GM18505 (cell line): ENCODE results near the gene FRRS1.

Source experiments
- ATAC-seq: cut with Tn5 transposase; IDR thresholded peaks from one replicate; pipeline ENCODE4 v1.9.1; 2021; ENCODE audit not compliant: unreplicated experiment
- POLR2A ChIP-seq: IDR thresholded peaks from 4 replicates; pipeline ENCODE4 v1.6.1; 2011; ENCODE audit warnings: borderline replicate concordance; ENCODE audit not compliant: insufficient read depth, insufficient read length; ENCODE audit errors: extremely low read depth

FRRS1 gene

GRCh38 chr1:99673315-99673714, 93.1 kb downstream of the FRRS1 start:
- no peak for TF ChIP-seq POLR2A
- ATAC-seq: no peak

DNA sequence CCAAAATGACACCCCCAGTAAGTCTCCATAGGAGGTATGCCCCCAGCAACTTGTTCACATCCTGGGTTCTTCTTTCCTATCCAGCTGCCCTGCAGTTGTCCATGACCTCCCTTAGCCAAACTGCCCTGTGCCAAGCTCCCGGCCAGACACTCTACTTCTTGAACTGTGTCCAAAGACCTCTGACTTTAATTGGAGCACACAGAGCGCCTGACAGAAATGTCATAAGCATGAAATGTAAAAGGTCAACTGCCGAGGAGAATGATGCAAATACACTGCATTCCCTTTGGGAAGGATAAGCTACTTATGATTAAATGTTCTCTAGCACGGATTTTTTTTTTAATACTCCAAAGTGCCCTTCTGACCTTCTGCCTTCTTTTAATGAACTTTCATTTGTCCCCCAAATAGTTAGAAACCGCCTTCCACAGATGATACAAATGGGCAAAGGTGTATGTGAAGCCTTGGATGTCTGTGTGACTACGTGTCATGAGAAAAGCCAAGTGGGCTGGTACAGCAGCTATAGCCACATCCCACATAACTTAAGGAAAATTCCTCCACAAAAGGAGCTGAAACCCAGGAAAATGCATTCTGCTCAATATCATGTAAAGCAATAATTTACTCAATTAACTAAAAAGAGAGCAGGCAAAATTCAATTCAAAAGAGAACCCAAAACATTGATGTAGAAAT, 93.8 kb downstream of the FRRS1 start:
- no peak for TF ChIP-seq POLR2A
- no peak for ATAC-seq

DNA sequence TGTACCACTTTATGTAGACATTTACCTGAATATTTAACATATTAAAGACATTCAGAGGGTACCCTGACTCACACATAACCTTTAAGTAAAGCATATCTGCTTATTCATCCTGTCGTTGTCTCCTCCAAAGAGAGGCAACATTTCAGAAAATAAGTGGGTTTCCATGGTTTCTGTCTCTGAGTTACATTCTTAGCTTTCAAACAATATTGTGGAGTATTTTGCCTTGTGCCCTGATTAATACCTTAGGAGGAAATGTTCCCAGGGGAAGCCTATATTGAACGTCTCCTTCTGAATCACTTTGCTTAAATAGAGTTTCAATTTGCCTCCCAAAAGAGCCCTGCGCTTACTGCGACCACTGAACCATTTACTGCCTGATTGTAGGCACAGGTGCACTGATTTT, 94.4 kb downstream of the FRRS1 start:
- no peak for ATAC-seq
- TF ChIP-seq POLR2A: no peak

GRCh38 chr1:99670583-99670982, 95.9 kb downstream of the FRRS1 start:
- no peak for TF ChIP-seq POLR2A
- no peak for ATAC-seq

- no peak for TF ChIP-seq POLR2A
- no peak for ATAC-seq
Measured at GRCh38 chr1:99669821-99670220, 96.6 kb downstream of the FRRS1 start.

DNA sequence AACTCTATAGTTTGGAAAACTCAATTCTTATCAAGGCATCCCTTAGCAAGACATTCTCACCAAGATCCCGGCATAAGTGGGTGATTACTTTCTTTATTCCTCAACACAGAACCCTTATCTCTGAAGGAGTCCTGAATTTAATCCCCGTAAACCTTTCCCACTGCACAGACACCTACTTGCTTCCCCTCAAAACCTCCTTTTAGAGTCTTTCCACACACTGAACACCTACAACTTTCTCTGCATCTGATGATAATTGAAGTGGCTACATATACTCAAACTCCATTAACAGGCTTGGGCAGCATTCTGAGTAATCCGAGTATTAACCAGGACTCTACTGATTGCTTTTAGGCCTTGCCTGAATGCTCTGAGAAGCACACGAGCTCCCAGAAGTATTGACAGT, 97.1 kb downstream of the FRRS1 start:
- ATAC-seq: no peak

GRCh38 chr1:99665212-99665611, 101.2 kb downstream of the FRRS1 start:
- TF ChIP-seq POLR2A: no peak
- no peak for ATAC-seq

More for the DNA sequence above, 97.1 kb downstream of the FRRS1 start:
- TF ChIP-seq POLR2A: no peak

- no peak for TF ChIP-seq POLR2A
- ATAC-seq: no peak
Measured at GRCh38 chr1:99663501-99663900, 102.9 kb downstream of the FRRS1 start.

- TF ChIP-seq POLR2A: no peak
- no peak for ATAC-seq
Measured at GRCh38 chr1:99662539-99663080, 103.8 kb downstream of the FRRS1 start.

DNA sequence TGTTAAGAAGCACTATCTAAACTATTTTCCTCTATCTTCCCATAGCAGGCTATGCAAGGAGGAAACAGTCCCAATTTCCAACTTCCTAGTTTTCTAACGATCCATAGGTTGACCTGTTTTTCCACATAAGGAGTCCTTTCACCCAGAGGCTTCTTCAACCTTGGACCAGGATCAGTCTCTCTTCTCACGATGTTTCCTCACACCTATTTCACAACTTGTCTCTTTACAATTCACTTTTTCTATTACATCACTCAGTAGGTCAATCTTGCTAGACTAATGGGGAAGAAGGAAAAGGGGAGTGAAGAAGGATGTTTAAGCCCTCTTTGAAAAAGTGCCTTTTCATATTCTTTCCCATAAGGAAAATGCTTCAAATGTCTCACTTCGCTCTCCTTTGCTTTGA, 104.7 kb downstream of the FRRS1 start:
- no peak for TF ChIP-seq POLR2A
- no peak for ATAC-seq

- ATAC-seq: no peak
- no peak for TF ChIP-seq POLR2A
Measured at GRCh38 chr1:99660496-99660895, 105.9 kb downstream of the FRRS1 start.

GRCh38 chr1:99659755-99660210, 106.7 kb downstream of the FRRS1 start:
- TF ChIP-seq POLR2A: no peak
- ATAC-seq: no peak
